8988T (cell line): ENCODE results near the gene PNPLA7.
"Not testable (repeated sequence)": the region's sequence is repeated elsewhere in the genome, so short reads cannot be mapped to it uniquely, and the experiment has no call there.

ENCODE experiments used
- DNase-seq: peaks from one replicate; pipeline ENCODE4 v3.0.0; 2011

Gene PNPLA7

DNA sequence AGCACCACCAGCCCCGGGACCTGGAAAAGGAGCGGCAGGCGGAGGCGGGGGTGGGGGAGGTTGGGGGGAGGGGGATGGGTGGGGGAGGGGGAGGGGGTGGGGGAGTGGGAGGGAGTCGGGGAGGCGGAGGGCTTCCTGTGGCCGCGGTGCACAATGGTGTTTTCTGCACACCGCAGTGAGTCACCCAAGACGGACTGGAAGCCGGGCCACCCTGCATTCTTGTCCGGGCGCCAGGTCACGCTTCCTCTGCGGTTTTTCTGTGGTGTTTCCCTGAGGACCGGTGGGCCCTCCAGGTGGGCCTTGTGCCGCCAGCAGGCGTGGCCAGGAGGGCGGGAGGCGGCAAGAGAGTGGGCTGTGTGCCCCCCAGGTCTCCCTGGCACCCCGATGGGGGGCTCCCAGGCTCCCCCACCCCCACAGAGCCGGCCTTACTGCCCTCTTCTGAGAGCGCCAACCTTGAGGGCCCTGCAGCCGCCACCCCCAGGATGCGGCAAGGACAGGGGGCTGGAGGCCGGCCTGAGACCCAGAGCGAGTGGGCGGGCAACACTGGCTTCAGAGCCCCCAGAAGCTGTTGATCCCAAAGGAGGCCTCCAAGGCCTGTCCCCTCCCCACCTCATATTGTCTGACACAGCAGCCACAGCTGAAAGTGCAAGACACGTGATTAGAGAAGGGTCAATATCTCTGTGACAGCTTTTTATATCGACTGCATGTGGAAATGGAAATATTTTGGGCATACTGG is 138.4 kb downstream of the PNPLA7 start:
- DNase-seq: peak; percentile 94

DNA sequence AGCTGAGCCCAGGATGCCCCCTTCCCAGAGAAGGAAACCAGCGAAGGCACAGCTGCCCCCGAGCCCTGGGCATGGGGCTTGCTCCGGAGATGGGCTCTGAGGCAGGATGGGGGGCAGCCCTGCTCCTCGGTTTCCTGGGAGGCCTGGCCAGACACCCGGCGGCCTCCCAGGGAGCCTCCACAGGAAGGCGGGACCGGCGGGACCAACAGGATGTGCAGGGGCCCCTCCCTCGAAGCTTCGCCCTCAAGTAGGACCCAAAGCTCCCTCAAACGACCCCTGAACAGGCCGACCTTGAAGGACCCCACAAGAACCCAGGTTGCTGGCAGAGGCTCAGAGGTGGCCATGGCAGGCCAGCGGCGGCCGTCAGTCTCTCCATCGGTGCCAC is 138.9 kb downstream of the PNPLA7 start:
- no peak for DNase-seq

DNA sequence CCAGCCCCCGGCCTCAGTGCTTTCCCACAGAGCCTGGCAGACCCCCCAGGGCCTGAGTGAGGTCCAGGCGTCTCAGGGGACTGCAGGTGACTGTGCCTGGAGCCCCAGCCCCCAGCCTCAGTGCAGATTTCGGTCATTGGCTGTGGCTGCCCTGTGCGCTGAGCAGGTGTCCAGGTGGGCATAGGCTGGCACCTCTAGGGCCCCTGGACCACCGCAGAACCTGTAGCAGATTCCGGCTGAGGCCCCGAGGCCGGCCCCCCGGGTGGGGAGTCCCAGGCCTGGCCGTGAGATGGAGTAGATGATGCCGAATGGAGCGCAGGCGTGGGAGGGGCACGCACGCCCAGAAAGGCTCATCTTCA is 139.3 kb downstream of the PNPLA7 start:
- no peak for DNase-seq

DNA sequence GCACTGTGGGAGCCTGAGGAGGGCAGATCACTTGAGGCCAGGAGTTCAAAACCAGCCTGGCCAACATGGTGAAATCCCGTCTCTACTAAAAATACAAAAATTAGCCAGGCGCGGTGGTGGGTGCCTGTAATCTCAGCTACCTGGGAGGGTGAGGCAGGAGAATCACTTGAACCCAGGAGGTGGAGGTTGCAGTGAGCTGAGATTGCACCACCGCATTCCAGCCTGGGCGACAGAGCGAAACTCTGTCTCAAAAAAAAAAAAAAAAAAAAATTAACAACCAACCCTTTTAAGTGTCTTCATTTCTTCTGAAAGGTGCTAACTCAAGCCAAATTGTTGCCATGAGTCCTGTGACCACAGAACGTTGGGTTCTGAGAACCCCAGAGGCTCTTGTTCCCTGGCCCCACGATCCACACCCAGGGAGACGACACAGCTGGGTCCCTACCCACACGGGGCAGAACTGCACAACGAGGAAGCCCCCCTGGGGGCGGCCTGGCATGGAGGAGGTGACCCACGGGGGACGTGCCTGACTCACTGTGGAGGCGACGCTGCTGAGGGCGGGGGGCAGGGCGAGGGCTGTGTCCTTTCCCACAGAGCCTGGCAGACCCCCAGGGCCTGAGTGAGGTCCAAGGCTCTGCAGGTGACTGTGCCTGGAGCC is 139.8 kb downstream of the PNPLA7 start:
- not testable (repeated sequence) for DNase-seq
